Testis (tissue), 3 donors: ENCODE measurements around the gene PTPRE. TPM values are rescaled to one million over a fixed set of nuclear protein-coding genes. Genes with fewer than 3 reads are reported as not detected.

Experiments used
- DNase-seq: peaks from one replicate; pipeline ENCODE4 v3.0.0-alpha.2; 2019
- H3K27ac ChIP-seq, 2 donors: fragments of 200-600 bp; sonication (generic); one replicate each; pipeline ENCODE4 v1.5.1; 2019
- H3K27me3 ChIP-seq: fragments of 200-600 bp; sonication (generic); one replicate; pipeline ENCODE4 v1.5.1; 2019
- H3K36me3 ChIP-seq: fragments of 200-600 bp; sonication (generic); one replicate; pipeline ENCODE4 v1.5.1; 2017; ENCODE audit warnings: low read depth; ENCODE audit errors: missing control alignments
- H3K4me1 ChIP-seq: fragments of 200-600 bp; sonication (generic); one replicate; pipeline ENCODE4 v1.5.1; 2019
- H3K4me3 ChIP-seq, 2 donors: fragments of 200-600 bp; sonication (generic); one replicate each; pipeline ENCODE4 v1.5.1; 2017 to 2019
- H3K9me3 ChIP-seq: fragments of 200-600 bp; sonication (generic); one replicate; pipeline ENCODE4 v1.5.1; 2017
- POLR2A ChIP-seq: fragments of 450-650 bp; IDR thresholded peaks from one replicate; pipeline ENCODE4 v1.6.1; 2017; ENCODE audit warnings: antibody characterized with exemption, mild to moderate bottlenecking, moderate library complexity
- WGBS, 2 donors: methylation state at CpG; one replicate each; pipeline ENCODE4 v1.1.5; 2018; 5-methylcytosine and 5-hydroxymethylcytosine counted together
- intact Hi-C: fragments of 100-400 bp; cut with DNase I; formaldehyde crosslinking; loops from one replicate; pipeline ENCODE4 v1.15.1; 2023; ENCODE audit warnings: low total_unique reads
- polyA plus RNA-seq: library from polyadenylated mRNA; stranded (reverse); fragments of 350-450 nt; fragmentation: Illumina TruSeq; extraction: RNeasy Lipid Tissue Mini Kit (QIAGEN cat#74804); gene quantifications from one replicate; pipeline ENCODE4 v1.2.3, GENCODE V29; 2014; ENCODE audit warnings: low read depth, low replicate concordance; ENCODE audit not compliant: insufficient read depth
- total RNA-seq, 2 donors: library from RNA; depleted of rRNA; stranded (reverse); fragments of >200 nt; gene quantifications; one replicate each; pipeline ENCODE4 v1.2.3, GENCODE V29; 2016
- TF ChIP-seq, protein P1 (sequence below), 3 experiments: fragments of 450-650 bp in 2 of 3; fragments of 200-600 bp in 1 of 3; sonication (generic) in 1 of 3; IDR thresholded peaks; one replicate each; pipeline ENCODE4 v1.5.1; 2016 to 2019; ENCODE audit warnings: antibody characterized with exemption in 3 of 3, mild to moderate bottlenecking in 2 of 3, moderate library complexity in 1 of 3

The PTPRE gene
- total and polyA plus RNA-seq, 3 donors from 2014 or later: 10.0 to 26.6 (median 15.3) TPM

DNA sequence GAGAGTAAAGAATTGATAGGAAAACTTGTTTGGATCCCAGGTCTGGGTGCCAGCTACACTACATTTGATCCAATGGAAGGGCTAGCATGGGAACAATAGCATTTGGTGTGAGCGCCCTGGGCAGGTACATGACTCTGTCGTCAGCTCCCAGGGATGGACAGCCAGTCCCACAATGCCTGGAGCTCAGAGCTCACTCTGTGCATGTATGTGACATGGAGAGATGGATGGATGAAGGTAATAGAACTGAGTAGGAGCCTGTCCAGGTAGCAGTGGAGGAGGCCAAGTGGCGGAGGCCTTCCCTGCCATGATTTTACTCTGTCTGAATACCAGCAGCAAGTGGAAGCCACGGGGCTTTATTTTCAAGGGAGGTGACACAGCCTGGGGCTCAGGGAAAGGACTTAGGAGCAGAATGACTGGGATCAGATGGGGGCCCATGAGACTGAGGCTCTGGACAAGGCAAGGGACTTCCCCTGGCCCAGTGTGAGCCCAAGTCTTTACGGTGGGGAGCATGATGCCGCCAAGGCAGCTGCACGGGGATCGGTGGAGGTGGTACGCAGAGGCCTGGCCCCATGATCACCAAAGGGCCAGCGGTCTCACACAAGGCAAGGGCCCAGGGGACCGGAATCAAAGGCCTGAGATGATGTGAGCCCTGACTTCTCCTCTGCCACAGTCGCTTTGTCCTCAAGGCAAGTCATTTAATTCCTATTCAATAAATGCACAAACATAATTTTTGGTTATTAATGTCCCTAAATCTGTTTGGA lies 5.9 kb downstream of the PTPRE start:
- intact Hi-C loops: no loop called here
- no peak overlapping the region for H3K27ac ChIP-seq
- no peaks in the 10 kb centered on the region for H3K36me3 ChIP-seq
- TF ChIP-seq POLR2A: no peak
- TF ChIP-seq, protein P1, sequence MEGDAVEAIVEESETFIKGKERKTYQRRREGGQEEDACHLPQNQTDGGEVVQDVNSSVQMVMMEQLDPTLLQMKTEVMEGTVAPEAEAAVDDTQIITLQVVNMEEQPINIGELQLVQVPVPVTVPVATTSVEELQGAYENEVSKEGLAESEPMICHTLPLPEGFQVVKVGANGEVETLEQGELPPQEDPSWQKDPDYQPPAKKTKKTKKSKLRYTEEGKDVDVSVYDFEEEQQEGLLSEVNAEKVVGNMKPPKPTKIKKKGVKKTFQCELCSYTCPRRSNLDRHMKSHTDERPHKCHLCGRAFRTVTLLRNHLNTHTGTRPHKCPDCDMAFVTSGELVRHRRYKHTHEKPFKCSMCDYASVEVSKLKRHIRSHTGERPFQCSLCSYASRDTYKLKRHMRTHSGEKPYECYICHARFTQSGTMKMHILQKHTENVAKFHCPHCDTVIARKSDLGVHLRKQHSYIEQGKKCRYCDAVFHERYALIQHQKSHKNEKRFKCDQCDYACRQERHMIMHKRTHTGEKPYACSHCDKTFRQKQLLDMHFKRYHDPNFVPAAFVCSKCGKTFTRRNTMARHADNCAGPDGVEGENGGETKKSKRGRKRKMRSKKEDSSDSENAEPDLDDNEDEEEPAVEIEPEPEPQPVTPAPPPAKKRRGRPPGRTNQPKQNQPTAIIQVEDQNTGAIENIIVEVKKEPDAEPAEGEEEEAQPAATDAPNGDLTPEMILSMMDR (IDR thresholded peaks at IDR 0.05): no peak
- DNase-seq: no peak
- no peaks in the 10 kb centered on the region for H3K27me3 ChIP-seq
- H3K4me1 ChIP-seq: no peaks in the 10 kb centered on the region
- no peak overlapping the region for H3K4me3 ChIP-seq
- H3K9me3 ChIP-seq: no peaks in the 10 kb centered on the region
- WGBS, 2 donors: 89 to 97% methylated on average over 11 to 12 of the region's 12 CpGs

DNA sequence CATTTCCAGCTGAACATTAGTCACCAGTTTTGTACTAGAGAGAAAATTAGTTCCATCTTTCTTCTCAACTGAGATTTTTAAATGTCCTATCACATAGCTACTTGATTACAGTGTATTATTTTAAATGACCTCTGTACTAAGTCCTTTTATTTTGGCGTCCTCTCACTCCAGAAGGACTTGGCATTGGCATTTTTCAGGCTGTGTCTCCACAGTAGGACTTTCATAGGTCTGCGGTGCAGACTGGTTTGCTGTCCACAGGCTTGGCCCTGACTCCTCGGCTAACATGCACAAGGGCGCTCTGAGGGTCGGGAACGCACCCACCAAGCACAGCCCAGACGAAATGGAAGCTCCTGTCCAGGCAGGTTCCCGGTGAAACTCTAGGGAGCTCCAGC lies 6.5 kb downstream of the PTPRE start:
- no peak overlapping the region for H3K4me3 ChIP-seq
- no peaks in the 10 kb centered on the region for H3K4me1 ChIP-seq
- TF ChIP-seq POLR2A: no peak
- TF ChIP-seq, protein P1 (IDR thresholded peaks at IDR 0.05): no peak
- no peak overlapping the region for H3K27ac ChIP-seq
- WGBS, 2 donors: 93 to 98% methylated on average over 8 of the region's 8 CpGs
- no peaks in the 10 kb centered on the region for H3K27me3 ChIP-seq
- intact Hi-C loops: no loop called here
- H3K9me3 ChIP-seq: no peaks in the 10 kb centered on the region
- DNase-seq: no peak
- no peaks in the 10 kb centered on the region for H3K36me3 ChIP-seq

DNA sequence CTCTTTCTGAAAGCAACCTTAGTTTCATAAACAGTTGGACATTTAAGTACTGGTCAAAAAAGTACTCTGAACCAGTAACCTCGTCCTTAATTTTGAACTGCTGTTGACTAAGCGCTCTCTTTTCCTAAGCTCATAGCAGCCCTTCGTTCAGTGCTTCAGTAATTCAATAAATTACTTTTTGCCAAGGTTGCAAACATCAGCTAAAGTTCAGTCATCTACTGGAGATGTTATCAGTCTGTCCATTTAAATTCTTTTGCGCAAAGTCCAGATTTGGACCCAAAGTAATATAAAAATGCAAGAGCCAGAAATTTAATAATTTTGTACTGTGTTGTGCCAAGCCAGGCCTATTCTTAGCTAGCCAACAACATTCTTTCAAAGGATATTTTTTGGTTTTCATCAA lies 8.4 kb downstream of the PTPRE start:
- no peaks in the 10 kb centered on the region for H3K9me3 ChIP-seq
- 86 to 87% methylated on average over 4 of the region's 4 CpGs for WGBS, 2 donors

DNA sequence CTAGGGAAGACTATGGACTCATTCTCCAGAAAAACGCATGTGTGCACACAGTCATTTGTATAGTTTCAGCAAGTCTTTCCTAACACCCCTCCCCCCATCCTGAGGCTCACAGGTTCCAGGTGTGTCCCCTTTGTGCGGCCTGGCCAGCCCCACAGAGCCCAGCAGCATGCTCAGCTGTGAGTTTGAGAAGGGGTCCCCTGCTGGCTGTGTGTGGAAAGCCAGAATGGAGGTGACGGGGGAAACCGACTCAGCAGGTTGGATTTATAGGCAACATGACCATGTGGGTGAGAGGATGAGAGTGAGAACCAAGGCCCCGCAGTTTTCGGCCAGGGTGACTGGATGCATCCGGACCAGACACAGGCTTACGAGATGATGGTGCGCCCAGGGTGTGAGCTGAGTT lies 9.9 kb downstream of the PTPRE start:
- DNase-seq: no peak
- H3K9me3 ChIP-seq: no peaks in the 10 kb centered on the region

More for the DNA sequence above, 8.4 kb downstream of the PTPRE start:
- Histone ChIP-seq H3K4me1 (no peaks in the 10 kb centered on the region), H3K27ac (no peak overlapping the region), H3K27me3 (no peaks in the 10 kb centered on the region), H3K36me3 (no peaks in the 10 kb centered on the region), H3K4me3 (no peak overlapping the region)
- no peak for DNase-seq
- TF ChIP-seq POLR2A: no peak
- TF ChIP-seq, protein P1 (IDR thresholded peaks at IDR 0.05): no peak
- intact Hi-C loops: no loop called here

More for the DNA sequence above, 9.9 kb downstream of the PTPRE start:
- no peak overlapping the region for H3K4me3 ChIP-seq
- 97% methylated on average over 9 of the region's 9 CpGs for WGBS, 2 donors
- no peaks in the 10 kb centered on the region for H3K36me3 ChIP-seq
- no peaks in the 10 kb centered on the region for H3K27me3 ChIP-seq
- H3K27ac ChIP-seq: no peak overlapping the region
- H3K4me1 ChIP-seq: no peaks in the 10 kb centered on the region
- intact Hi-C loops: no loop called here
- TF ChIP-seq POLR2A: no peak
- TF ChIP-seq, protein P1 (IDR thresholded peaks at IDR 0.05): no peak
